SK-N-SH (cell line): Measurements from ENCODE around the gene C11orf71.

ENCODE experiments used
- ELF1 ChIP-seq: IDR thresholded peaks from 2 replicates; pipeline ENCODE4 v1.4.0; 2012
- EP300 ChIP-seq, 2 experiments: IDR thresholded peaks; 2 replicates each; pipeline versions ENCODE4 v1.4.0 to v1.6.1; 2012; ENCODE audit warnings: borderline replicate concordance in 1 of 2, low read depth in 1 of 2, low read length in 1 of 2
- MXI1 ChIP-seq: IDR thresholded peaks from 2 replicates; pipeline ENCODE4 v1.6.1; 2012; ENCODE audit warnings: mild to moderate bottlenecking, low read depth, low read length, improper control_type of control experiment
- NFIC ChIP-seq: IDR thresholded peaks from 2 replicates; pipeline ENCODE4 v1.4.0; 2012; ENCODE audit warnings: borderline replicate concordance
- NRF1 ChIP-seq: IDR thresholded peaks from 2 replicates; pipeline ENCODE4 v1.6.1; 2012; ENCODE audit warnings: low read depth, mild to moderate bottlenecking, low read length
- POLR2AphosphoS5 ChIP-seq: IDR thresholded peaks from 2 replicates; pipeline ENCODE4 v1.6.1; 2012; ENCODE audit warnings: low read depth, low read length
- RAD21 ChIP-seq: IDR thresholded peaks from 2 replicates; pipeline ENCODE4 v1.6.1; 2012; ENCODE audit warnings: mild to moderate bottlenecking, low read length
- TCF12 ChIP-seq: IDR thresholded peaks from 2 replicates; pipeline ENCODE4 v1.4.0; 2012
- TF ChIP-seq, protein P1 (sequence below): IDR thresholded peaks from 2 replicates; pipeline ENCODE4 v1.6.1; 2012; ENCODE audit warnings: mild to moderate bottlenecking, low read depth, low read length, moderate library complexity
- TF ChIP-seq, protein P2 (sequence below): fragments of 200-600 bp; sonication (generic); IDR thresholded peaks from 2 replicates; pipeline ENCODE4 v1.6.1; 2017; ENCODE audit warnings: antibody characterized with exemption, mild to moderate bottlenecking, moderate library complexity
- TF ChIP-seq, protein P3 (sequence below): IDR thresholded peaks from 2 replicates; pipeline ENCODE4 v1.4.0; 2012; ENCODE audit warnings: low read depth, borderline replicate concordance
- TF ChIP-seq, protein P4 (sequence below): fragments of 150-350 bp; IDR thresholded peaks from 2 replicates; pipeline ENCODE4 v1.6.1; 2017; ENCODE audit warnings: antibody characterized with exemption, low read length, low read depth, borderline replicate concordance

DNA sequence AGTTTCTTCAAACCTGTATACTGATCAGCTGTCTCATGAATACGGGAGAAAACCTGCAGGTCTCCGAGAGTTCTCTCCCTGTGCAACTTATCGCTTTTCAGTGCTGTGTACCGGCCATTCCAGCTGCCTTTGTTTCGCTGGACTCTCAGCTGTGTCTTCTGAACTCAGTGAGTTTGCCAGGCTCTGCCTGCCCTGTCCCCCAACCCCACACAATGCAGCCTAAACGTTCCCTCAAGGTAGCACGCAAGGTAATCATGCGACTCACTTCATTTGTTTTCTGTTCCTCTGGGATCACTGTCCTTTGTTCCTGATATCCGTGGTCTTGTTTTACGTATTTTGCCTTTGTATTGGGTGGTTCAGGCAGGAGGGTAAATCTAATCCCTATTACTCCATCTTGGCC is 13.6 kb upstream of the C11orf71 start:
- TF ChIP-seq MXI1: no peak
- TF ChIP-seq, protein P1, sequence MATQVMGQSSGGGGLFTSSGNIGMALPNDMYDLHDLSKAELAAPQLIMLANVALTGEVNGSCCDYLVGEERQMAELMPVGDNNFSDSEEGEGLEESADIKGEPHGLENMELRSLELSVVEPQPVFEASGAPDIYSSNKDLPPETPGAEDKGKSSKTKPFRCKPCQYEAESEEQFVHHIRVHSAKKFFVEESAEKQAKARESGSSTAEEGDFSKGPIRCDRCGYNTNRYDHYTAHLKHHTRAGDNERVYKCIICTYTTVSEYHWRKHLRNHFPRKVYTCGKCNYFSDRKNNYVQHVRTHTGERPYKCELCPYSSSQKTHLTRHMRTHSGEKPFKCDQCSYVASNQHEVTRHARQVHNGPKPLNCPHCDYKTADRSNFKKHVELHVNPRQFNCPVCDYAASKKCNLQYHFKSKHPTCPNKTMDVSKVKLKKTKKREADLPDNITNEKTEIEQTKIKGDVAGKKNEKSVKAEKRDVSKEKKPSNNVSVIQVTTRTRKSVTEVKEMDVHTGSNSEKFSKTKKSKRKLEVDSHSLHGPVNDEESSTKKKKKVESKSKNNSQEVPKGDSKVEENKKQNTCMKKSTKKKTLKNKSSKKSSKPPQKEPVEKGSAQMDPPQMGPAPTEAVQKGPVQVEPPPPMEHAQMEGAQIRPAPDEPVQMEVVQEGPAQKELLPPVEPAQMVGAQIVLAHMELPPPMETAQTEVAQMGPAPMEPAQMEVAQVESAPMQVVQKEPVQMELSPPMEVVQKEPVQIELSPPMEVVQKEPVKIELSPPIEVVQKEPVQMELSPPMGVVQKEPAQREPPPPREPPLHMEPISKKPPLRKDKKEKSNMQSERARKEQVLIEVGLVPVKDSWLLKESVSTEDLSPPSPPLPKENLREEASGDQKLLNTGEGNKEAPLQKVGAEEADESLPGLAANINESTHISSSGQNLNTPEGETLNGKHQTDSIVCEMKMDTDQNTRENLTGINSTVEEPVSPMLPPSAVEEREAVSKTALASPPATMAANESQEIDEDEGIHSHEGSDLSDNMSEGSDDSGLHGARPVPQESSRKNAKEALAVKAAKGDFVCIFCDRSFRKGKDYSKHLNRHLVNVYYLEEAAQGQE: no peak
- no peak for TF ChIP-seq NRF1
- no peak for TF ChIP-seq EP300 (IDR thresholded peaks at IDR 0.05; ENCODE audit: borderline replicate concordance in 1 of 2, low read depth in 1 of 2, low read length in 1 of 2)
- TF ChIP-seq, protein P2, sequence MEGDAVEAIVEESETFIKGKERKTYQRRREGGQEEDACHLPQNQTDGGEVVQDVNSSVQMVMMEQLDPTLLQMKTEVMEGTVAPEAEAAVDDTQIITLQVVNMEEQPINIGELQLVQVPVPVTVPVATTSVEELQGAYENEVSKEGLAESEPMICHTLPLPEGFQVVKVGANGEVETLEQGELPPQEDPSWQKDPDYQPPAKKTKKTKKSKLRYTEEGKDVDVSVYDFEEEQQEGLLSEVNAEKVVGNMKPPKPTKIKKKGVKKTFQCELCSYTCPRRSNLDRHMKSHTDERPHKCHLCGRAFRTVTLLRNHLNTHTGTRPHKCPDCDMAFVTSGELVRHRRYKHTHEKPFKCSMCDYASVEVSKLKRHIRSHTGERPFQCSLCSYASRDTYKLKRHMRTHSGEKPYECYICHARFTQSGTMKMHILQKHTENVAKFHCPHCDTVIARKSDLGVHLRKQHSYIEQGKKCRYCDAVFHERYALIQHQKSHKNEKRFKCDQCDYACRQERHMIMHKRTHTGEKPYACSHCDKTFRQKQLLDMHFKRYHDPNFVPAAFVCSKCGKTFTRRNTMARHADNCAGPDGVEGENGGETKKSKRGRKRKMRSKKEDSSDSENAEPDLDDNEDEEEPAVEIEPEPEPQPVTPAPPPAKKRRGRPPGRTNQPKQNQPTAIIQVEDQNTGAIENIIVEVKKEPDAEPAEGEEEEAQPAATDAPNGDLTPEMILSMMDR: no peak
- no peak for TF ChIP-seq POLR2AphosphoS5
- no peak for TF ChIP-seq TCF12
- no peak for TF ChIP-seq RAD21
- TF ChIP-seq, protein P3, sequence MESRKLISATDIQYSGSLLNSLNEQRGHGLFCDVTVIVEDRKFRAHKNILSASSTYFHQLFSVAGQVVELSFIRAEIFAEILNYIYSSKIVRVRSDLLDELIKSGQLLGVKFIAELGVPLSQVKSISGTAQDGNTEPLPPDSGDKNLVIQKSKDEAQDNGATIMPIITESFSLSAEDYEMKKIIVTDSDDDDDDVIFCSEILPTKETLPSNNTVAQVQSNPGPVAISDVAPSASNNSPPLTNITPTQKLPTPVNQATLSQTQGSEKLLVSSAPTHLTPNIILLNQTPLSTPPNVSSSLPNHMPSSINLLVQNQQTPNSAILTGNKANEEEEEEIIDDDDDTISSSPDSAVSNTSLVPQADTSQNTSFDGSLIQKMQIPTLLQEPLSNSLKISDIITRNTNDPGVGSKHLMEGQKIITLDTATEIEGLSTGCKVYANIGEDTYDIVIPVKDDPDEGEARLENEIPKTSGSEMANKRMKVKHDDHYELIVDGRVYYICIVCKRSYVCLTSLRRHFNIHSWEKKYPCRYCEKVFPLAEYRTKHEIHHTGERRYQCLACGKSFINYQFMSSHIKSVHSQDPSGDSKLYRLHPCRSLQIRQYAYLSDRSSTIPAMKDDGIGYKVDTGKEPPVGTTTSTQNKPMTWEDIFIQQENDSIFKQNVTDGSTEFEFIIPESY: no peak
- TF ChIP-seq ELF1: no peak
- TF ChIP-seq NFIC: no peak
- TF ChIP-seq, protein P4, sequence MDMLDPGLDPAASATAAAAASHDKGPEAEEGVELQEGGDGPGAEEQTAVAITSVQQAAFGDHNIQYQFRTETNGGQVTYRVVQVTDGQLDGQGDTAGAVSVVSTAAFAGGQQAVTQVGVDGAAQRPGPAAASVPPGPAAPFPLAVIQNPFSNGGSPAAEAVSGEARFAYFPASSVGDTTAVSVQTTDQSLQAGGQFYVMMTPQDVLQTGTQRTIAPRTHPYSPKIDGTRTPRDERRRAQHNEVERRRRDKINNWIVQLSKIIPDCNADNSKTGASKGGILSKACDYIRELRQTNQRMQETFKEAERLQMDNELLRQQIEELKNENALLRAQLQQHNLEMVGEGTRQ: no peak
